Measurements from ENCODE around the gene WFDC1. TPM values are rescaled to one million over a fixed set of nuclear protein-coding genes. Genes with fewer than 3 reads are reported as not detected.

Gene WFDC1
- total and polyA plus RNA-seq, 10 of the 15 experiments (the other 5 are each of a cell fraction or from before 2014, with no cell fraction given) = not detected

- no peak for TF ChIP-seq POLR2AphosphoS5 (IDR thresholded peaks at IDR 0.05; ENCODE audit: low read length)
Measured at GRCh38 chr16:84245956-84246678, 48.6 kb upstream of the WFDC1 start (continued).

DNA sequence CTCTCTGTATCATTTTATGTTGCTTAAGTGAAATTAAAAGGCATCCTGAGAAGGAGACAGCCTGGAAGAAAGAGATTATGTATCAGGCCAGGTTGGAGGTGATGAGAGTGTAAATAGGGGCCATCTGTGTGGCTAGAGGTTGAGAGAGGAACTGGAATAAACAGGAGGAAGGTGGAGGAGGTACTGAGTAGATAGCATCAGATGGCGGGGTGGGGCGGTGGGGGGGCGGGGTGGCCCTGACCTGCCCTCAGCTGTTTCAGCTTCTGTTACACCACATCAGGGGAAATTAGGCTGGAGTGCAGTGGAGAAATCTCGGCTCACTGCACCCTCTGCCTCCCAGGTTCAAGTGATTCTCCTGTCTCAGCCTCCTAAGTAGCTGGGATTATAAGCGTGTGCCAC is 48.0 kb upstream of the WFDC1 start:
- BruUV-seq (replicated peaks) = no TSS peak
- no peak overlapping the region for H3K4me2 ChIP-seq (ENCODE audit: control insufficient read depth, insufficient read depth)
- in situ Hi-C loops (cut with MboI) (no loop called here), intact Hi-C loops (cut with micrococcal nuclease; ENCODE audit: unreplicated experiment) (no loop called here)
- TF ChIP-seq KDM1A (IDR thresholded peaks at IDR 0.05; ENCODE audit: borderline replicate concordance) (no peak), CEBPB (IDR thresholded peaks at IDR 0.05; ENCODE audit: borderline replicate concordance in 1 of 2, low read depth in 2 of 2, low read length in 2 of 2) (no peak)
- no peaks in the 10 kb centered on the region for H4K20me1 ChIP-seq (ENCODE audit: control insufficient read depth, insufficient read depth)
- H3K36me3 ChIP-seq (ENCODE audit: control insufficient read depth in 2 of 2, insufficient read depth in 2 of 2, low read length in 1 of 2) = no peaks in the 10 kb centered on the region
- FAIRE-seq (no peak), ATAC-seq (no peak), DNase-seq (ENCODE audit: low read depth, low spot score) (no peak)
- CTCF ChIA-PET = no interaction called here
- WGBS (ENCODE audit: insufficient coverage, insufficient replicate concordance, low lambda C conversion rate, missing lambda C conversion rate) = 40% methylated on average over 4 of the region's 5 CpGs
- H3K27ac ChIP-seq (ENCODE audit: control insufficient read depth, insufficient read depth) = no peak overlapping the region
- H3K79me2 ChIP-seq (ENCODE audit: control insufficient read depth, insufficient read depth, low read length) = no peaks in the 10 kb centered on the region
- RAD21 ChIA-PET (ENCODE audit: unreplicated experiment) = no interaction called here
- H2AFZ ChIP-seq (ENCODE audit: control insufficient read depth, low read depth, low read length) = no peak overlapping the region
- H3K27me3 ChIP-seq (replicated peaks in 1 of 2; ENCODE audit: control insufficient read depth in 2 of 2, insufficient read depth in 2 of 2, low read length in 1 of 2) = peaks cover 0 to 4% of the 10 kb centered on the region in 2 experiments; a peak in 2 of 4 replicates
- no peak overlapping the region for H3K9ac ChIP-seq (ENCODE audit: control insufficient read depth, insufficient read depth, low read length)
- SMC1A ChIA-PET (ENCODE audit: uncharacterized antibody, unreplicated experiment) = no interaction called here
- POLR2A ChIA-PET = no interaction called here
- H3K9me3 ChIP-seq (replicated peaks; ENCODE audit: control insufficient read depth, insufficient read depth, low read length) = no peaks in the 10 kb centered on the region; the same call in 2 of the 3 replicates
- no peak overlapping the region for H3K4me3 ChIP-seq
- H3K4me1 ChIP-seq (ENCODE audit: control insufficient read depth, insufficient read depth, low read length) = no peaks in the 10 kb centered on the region

GRCh38 chr16:84247331-84247730 is 47.3 kb upstream of the WFDC1 start:
- Histone ChIP-seq H3K36me3 (ENCODE audit: control insufficient read depth in 2 of 2, insufficient read depth in 2 of 2, low read length in 1 of 2) (no peaks in the 10 kb centered on the region), H3K9me3 (replicated peaks; ENCODE audit: control insufficient read depth, insufficient read depth, low read length) (no peaks in the 10 kb centered on the region; the same call in 2 of the 3 replicates), H3K79me2 (ENCODE audit: control insufficient read depth, insufficient read depth, low read length) (no peaks in the 10 kb centered on the region), H3K27ac (ENCODE audit: control insufficient read depth, insufficient read depth) (no peak overlapping the region), H3K9ac (ENCODE audit: control insufficient read depth, insufficient read depth, low read length) (no peak overlapping the region), H3K4me2 (ENCODE audit: control insufficient read depth, insufficient read depth) (no peak overlapping the region), H3K4me3 (no peak overlapping the region), H2AFZ (ENCODE audit: control insufficient read depth, low read depth, low read length) (no peak overlapping the region), H3K4me1 (ENCODE audit: control insufficient read depth, insufficient read depth, low read length) (no peaks in the 10 kb centered on the region), H4K20me1 (ENCODE audit: control insufficient read depth, insufficient read depth) (no peaks in the 10 kb centered on the region), H3K27me3 (replicated peaks in 1 of 2; ENCODE audit: control insufficient read depth in 2 of 2, insufficient read depth in 2 of 2, low read length in 1 of 2) (peaks cover 0 to 4% of the 10 kb centered on the region in 2 experiments; a peak in 2 of 4 replicates)
- no peak for FAIRE-seq
- ATAC-seq = no peak
- in situ Hi-C loops (cut with MboI) (no loop called here), intact Hi-C loops (cut with micrococcal nuclease; ENCODE audit: unreplicated experiment) (no loop called here)
- CTCF ChIA-PET = no interaction called here
- BruUV-seq (replicated peaks) = no TSS peak
- SMC1A ChIA-PET (ENCODE audit: uncharacterized antibody, unreplicated experiment) = no interaction called here
- TF ChIP-seq SMARCA5 (IDR thresholded peaks at IDR 0.05) = no peak
- TF ChIP-seq, protein P1, sequence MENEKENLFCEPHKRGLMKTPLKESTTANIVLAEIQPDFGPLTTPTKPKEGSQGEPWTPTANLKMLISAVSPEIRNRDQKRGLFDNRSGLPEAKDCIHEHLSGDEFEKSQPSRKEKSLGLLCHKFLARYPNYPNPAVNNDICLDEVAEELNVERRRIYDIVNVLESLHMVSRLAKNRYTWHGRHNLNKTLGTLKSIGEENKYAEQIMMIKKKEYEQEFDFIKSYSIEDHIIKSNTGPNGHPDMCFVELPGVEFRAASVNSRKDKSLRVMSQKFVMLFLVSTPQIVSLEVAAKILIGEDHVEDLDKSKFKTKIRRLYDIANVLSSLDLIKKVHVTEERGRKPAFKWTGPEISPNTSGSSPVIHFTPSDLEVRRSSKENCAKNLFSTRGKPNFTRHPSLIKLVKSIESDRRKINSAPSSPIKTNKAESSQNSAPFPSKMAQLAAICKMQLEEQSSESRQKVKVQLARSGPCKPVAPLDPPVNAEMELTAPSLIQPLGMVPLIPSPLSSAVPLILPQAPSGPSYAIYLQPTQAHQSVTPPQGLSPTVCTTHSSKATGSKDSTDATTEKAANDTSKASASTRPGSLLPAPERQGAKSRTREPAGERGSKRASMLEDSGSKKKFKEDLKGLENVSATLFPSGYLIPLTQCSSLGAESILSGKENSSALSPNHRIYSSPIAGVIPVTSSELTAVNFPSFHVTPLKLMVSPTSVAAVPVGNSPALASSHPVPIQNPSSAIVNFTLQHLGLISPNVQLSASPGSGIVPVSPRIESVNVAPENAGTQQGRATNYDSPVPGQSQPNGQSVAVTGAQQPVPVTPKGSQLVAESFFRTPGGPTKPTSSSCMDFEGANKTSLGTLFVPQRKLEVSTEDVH (IDR thresholded peaks at IDR 0.05; ENCODE audit: low read depth, partially characterized antibody) = no peak
- TF ChIP-seq NFXL1 (IDR thresholded peaks at IDR 0.05; ENCODE audit: borderline replicate concordance) = no peak
- no peak for TF ChIP-seq ZBTB4 (CRISPR knock-in tag; IDR thresholded peaks at IDR 0.05)
- TF ChIP-seq NFYB (IDR thresholded peaks at IDR 0.05; ENCODE audit: insufficient read depth, low read depth, low read length) = no peak
- POLR2A ChIA-PET = no interaction called here
- no peak for DNase-seq (ENCODE audit: low read depth, low spot score)
- RAD21 ChIA-PET (ENCODE audit: unreplicated experiment) = no interaction called here
- WGBS (ENCODE audit: insufficient coverage, insufficient replicate concordance, low lambda C conversion rate, missing lambda C conversion rate) = 47% methylated on average over 6 of the region's 6 CpGs
